Measurements from ENCODE around the gene HACE1.

HACE1 gene

DNA sequence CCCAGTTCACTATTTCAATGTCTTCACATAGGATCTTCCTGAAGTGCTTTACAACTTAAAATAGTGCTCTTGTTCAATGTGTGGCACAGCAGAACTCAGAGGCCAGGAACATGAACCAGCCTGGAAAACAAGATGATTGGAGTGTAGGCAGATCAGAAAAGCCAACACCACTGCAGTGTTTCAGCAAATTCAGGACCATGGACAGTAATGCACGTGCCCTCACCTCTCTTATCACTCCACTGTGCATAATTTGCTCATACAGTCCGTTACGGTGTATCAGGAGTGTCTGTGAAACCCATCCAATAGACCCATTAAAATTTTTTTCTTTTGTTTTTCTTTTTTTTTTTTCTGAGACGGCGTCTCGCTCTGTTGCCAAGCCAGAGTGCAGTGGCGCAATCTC, 27.6 kb upstream of the HACE1 start:
- TF ChIP-seq, protein P1, sequence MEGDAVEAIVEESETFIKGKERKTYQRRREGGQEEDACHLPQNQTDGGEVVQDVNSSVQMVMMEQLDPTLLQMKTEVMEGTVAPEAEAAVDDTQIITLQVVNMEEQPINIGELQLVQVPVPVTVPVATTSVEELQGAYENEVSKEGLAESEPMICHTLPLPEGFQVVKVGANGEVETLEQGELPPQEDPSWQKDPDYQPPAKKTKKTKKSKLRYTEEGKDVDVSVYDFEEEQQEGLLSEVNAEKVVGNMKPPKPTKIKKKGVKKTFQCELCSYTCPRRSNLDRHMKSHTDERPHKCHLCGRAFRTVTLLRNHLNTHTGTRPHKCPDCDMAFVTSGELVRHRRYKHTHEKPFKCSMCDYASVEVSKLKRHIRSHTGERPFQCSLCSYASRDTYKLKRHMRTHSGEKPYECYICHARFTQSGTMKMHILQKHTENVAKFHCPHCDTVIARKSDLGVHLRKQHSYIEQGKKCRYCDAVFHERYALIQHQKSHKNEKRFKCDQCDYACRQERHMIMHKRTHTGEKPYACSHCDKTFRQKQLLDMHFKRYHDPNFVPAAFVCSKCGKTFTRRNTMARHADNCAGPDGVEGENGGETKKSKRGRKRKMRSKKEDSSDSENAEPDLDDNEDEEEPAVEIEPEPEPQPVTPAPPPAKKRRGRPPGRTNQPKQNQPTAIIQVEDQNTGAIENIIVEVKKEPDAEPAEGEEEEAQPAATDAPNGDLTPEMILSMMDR (IDR thresholded peaks at IDR 0.05; ENCODE audit: low read depth, low read length, missing control alignments) = no peak

GRCh38 chr6:104885518-104886043, 25.9 kb upstream of the HACE1 start:
- in situ Hi-C loops (cut with HindIII; ENCODE audit: low sequenced_read_pairs) = no loop called here
- TF ChIP-seq, protein P1 (IDR thresholded peaks at IDR 0.05; ENCODE audit: low read depth, low read length, missing control alignments) = no peak
- DNase-seq (ENCODE audit: low read depth) = no peak
- no peak overlapping the region for H3K4me3 ChIP-seq (ENCODE audit: low read depth, low read length)

More for the DNA sequence above, 27.6 kb upstream of the HACE1 start:
- in situ Hi-C loops (cut with HindIII; ENCODE audit: low sequenced_read_pairs) = no loop called here
- DNase-seq (ENCODE audit: low read depth) = peak; percentile 16
- H3K4me3 ChIP-seq (ENCODE audit: low read depth, low read length) = no peak overlapping the region

DNA sequence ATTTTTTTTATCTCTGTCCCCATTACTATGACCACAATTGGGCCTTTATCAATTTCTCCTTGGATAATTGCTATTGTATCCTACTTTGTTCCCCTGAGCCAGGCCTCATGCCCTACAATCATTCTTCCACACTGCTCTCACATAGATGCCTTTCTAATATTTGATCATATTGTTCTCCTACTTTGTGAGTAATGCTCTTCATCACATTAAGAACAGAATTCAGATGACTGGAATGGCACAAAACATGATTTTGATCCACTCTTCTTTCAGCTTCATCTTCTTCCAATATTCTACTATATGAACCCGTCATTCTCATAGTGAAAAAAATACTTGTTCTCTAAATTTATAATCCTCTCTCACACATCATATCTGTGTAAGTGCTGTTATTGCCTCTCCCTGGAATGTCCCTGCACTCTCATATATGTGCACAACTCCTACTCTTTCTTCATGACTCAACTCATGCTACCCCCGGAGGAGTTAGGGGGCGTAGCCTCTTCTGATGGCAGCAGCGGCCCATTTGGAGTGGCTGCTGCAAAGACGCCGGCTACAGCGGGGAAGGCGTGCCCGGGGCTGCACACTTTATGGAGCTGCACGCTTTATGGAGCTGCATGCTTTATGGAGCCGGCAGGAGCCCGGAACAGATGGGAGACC, 25.3 kb upstream of the HACE1 start:
- TF ChIP-seq, protein P1 (IDR thresholded peaks at IDR 0.05; ENCODE audit: low read depth, low read length, missing control alignments) = no peak
- DNase-seq (ENCODE audit: low read depth) = no peak
- in situ Hi-C loops (cut with HindIII; ENCODE audit: low sequenced_read_pairs) = no loop called here
- H3K4me3 ChIP-seq (ENCODE audit: low read depth, low read length) = no peak overlapping the region

DNA sequence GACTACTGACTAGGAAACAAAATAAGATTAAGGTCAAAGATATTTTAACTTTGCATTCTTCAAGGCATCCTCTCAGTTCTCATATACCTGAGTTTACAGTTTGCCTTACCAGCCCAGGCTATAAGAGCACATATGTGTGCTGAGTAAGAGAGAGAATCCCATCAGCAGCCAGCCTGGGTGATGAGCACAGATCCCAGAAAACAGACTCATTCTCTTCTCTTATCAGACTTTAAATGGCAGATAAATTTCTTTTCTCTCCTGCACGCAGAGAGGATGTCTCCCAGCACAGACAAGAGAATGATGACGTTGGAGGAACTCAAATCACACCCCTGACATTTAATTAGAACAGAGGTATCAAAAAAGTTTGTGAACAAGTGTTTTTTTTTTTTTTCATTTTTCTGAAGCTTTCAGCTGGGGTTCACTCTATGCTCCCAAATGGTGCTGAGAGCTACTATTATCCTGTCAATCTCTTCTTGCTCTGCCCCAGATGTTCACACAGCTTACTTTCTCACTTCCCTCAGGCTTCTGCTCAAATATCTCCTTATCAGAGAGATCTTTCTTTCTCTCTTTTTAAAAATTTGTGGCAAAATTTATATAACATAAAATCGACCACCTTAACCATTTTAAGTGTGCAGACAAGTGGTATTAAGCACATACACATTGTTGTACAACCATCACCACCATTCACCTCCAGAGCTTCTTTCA, 22.4 kb upstream of the HACE1 start:
- TF ChIP-seq, protein P1 (IDR thresholded peaks at IDR 0.05; ENCODE audit: low read depth, low read length, missing control alignments) = no peak
- in situ Hi-C loops (cut with HindIII; ENCODE audit: low sequenced_read_pairs) = no loop called here

DNA sequence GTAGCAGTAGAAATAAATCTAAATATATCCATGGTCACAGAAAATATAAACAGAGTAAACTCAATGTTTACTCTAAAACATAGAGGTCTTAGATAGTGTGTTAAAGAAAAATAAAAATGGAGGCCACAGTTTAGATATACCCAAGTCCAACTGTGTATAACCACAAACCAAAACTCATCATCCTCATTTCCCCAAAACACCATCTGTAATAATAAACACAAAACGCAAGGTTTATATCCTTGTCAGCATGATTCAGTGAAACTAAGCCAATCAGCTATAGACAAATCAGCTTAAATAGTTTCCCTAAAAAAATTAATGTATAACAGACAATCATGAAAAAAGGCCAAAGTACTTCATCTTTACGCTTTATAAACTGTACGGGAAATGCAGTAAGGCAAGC, 2.7 kb upstream of the HACE1 start:
- DNase-seq (ENCODE audit: low read depth) = no peak
- TF ChIP-seq, protein P1 (IDR thresholded peaks at IDR 0.05; ENCODE audit: low read depth, low read length, missing control alignments) = no peak
- no peak overlapping the region for H3K4me3 ChIP-seq (ENCODE audit: low read depth, low read length)
- in situ Hi-C loops (cut with HindIII; ENCODE audit: low sequenced_read_pairs) = no loop called here

More for the DNA sequence above, 22.4 kb upstream of the HACE1 start:
- no peak for DNase-seq (ENCODE audit: low read depth)
- H3K4me3 ChIP-seq (ENCODE audit: low read depth, low read length) = no peak overlapping the region

- peak overlapping the region; percentile 95 for H3K4me3 ChIP-seq (ENCODE audit: low read depth, low read length)
- no peak for DNase-seq (ENCODE audit: low read depth)
- TF ChIP-seq, protein P1 (IDR thresholded peaks at IDR 0.05; ENCODE audit: low read depth, low read length, missing control alignments) = no peak
- in situ Hi-C loops (cut with HindIII; ENCODE audit: low sequenced_read_pairs) = no loop called here
Observed at GRCh38 chr6:104860221-104860620, 502 bp upstream of the HACE1 start.
